Muscle layer of duodenum (tissue), 2 donors: ENCODE data around the gene TADA3.

Source experiments
- H3K27ac ChIP-seq: one replicate; pipeline ENCODE4 v1.7.0; 2013; ENCODE audit warnings: mild to moderate bottlenecking, low read length
- H3K27me3 ChIP-seq: one replicate; pipeline ENCODE4 v1.7.0; 2013; ENCODE audit warnings: low read depth, mild to moderate bottlenecking, control low read depth, low read length
- H3K36me3 ChIP-seq, 2 donors: one replicate each; pipeline ENCODE4 v1.7.0; 2013; ENCODE audit warnings: low read length in 2 of 2, control low read depth in 1 of 2, mild to moderate bottlenecking in 1 of 2; ENCODE audit not compliant: insufficient read depth in 2 of 2, control insufficient read depth in 1 of 2
- H3K4me1 ChIP-seq, 2 donors: one replicate each; pipeline ENCODE4 v1.7.0; 2013; ENCODE audit warnings: low read length in 2 of 2, mild to moderate bottlenecking in 2 of 2, control low read depth in 1 of 2, moderate library complexity in 1 of 2; ENCODE audit not compliant: insufficient read depth in 2 of 2, control insufficient read depth in 1 of 2
- H3K4me3 ChIP-seq, 2 donors: one replicate each; pipeline ENCODE4 v1.7.0; 2013; ENCODE audit warnings: low read length in 2 of 2, low read depth in 1 of 2, mild to moderate bottlenecking in 1 of 2
- H3K9me3 ChIP-seq, 2 donors: one replicate each; pipeline ENCODE4 v1.7.0; 2013; ENCODE audit warnings: low read length in 2 of 2, control low read depth in 1 of 2, mild to moderate bottlenecking in 1 of 2; ENCODE audit not compliant: control insufficient read depth in 1 of 2
- donor health status: healthy.

The TADA3 gene

DNA sequence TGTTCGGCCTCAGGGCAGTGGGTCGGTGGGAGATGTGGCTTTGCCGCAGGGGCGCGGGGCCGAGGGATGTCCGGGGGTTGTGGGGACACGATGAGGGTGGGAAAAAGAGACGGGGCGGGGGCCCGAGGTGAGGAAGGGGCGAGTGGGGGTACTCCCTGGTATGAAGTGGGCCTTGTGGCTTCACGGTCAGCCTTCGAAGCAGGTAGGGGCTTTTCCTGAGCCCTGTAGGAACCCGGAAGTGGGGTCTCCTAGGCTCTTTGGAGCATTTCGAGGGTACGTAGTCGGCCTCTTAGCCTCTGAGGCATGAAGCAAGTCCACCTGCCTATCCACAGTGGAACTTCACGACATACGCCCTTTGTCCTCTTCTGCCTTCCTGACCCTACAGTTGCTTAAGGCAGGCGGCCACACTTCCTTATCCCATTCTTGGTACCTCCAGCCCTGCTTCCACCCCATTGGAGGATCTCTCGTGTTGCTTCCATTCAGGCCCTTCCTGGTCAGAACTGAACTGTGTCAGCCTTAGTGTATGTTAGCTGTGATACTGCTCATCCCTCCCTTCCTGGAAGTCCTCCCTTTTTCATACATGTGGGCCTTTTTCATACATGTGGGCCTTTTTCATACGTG, 998 bp upstream of the TADA3 start:
- Histone ChIP-seq H3K4me3 (peak overlapping the region; percentile 97 to 98), H3K4me1 (peaks cover 5 to 41% of the 10 kb centered on the region in 2 donors), H3K27ac (peak overlapping the region; percentile 97), H3K27me3 (no peaks in the 10 kb centered on the region), H3K9me3 (no peaks in the 10 kb centered on the region), H3K36me3 (peaks cover 28 to 33% of the 10 kb centered on the region in 2 donors)

- H3K4me1 ChIP-seq, result peaks cover 5 to 41% of the 10 kb centered on the region in 2 donors
- peak overlapping the region; percentile 97 for H3K27ac ChIP-seq
- H3K36me3 ChIP-seq, result peaks cover 24 to 31% of the 10 kb centered on the region in 2 donors
- no peaks in the 10 kb centered on the region for H3K9me3 ChIP-seq
- H3K27me3 ChIP-seq, result no peaks in the 10 kb centered on the region
- H3K4me3 ChIP-seq, result peak overlapping the region; percentile 97 to 98
Observed at GRCh38 chr3:9791790-9792404, 376 bp downstream of the TADA3 start.

GRCh38 chr3:9791127-9791526, 1.1 kb downstream of the TADA3 start:
- peak overlapping the region; percentile 97 for H3K27ac ChIP-seq
- no peaks in the 10 kb centered on the region for H3K9me3 ChIP-seq
- H3K4me3 ChIP-seq, result no peak overlapping the region
- H3K36me3 ChIP-seq, result peaks cover 30 to 38% of the 10 kb centered on the region in 2 donors
- H3K27me3 ChIP-seq, result no peaks in the 10 kb centered on the region
- peaks cover 5 to 38% of the 10 kb centered on the region in 2 donors for H3K4me1 ChIP-seq

GRCh38 chr3:9787714-9788113, 4.6 kb downstream of the TADA3 start:
- Histone ChIP-seq H3K36me3 (peaks cover 51 to 64% of the 10 kb centered on the region in 2 donors), H3K27me3 (no peaks in the 10 kb centered on the region), H3K9me3 (no peaks in the 10 kb centered on the region)

GRCh38 chr3:9786825-9787669, 5.2 kb downstream of the TADA3 start:
- peaks cover 58 to 70% of the 10 kb centered on the region in 2 donors for H3K36me3 ChIP-seq
- no peaks in the 10 kb centered on the region for H3K9me3 ChIP-seq
- no peak overlapping the region for H3K4me3 ChIP-seq
- no peak overlapping the region for H3K27ac ChIP-seq
- no peaks in the 10 kb centered on the region for H3K27me3 ChIP-seq
- H3K4me1 ChIP-seq, result peaks cover 5 to 13% of the 10 kb centered on the region in 2 donors

More at GRCh38 chr3:9787714-9788113, 4.6 kb downstream of the TADA3 start:
- Histone ChIP-seq H3K4me1 (peaks cover 5 to 13% of the 10 kb centered on the region in 2 donors), H3K4me3 (no peak overlapping the region), H3K27ac (no peak overlapping the region)

GRCh38 chr3:9786209-9786739, 6.0 kb downstream of the TADA3 start:
- peaks cover 59 to 78% of the 10 kb centered on the region in 2 donors for H3K36me3 ChIP-seq
- H3K4me3 ChIP-seq, result no peak overlapping the region

GRCh38 chr3:9785602-9786001, 6.7 kb downstream of the TADA3 start:
- no peaks in the 10 kb centered on the region for H3K9me3 ChIP-seq
- H3K27me3 ChIP-seq, result no peaks in the 10 kb centered on the region
- peaks cover 59 to 81% of the 10 kb centered on the region in 2 donors for H3K36me3 ChIP-seq
- H3K4me3 ChIP-seq, result no peak overlapping the region
- H3K4me1 ChIP-seq, result peaks cover 0 to under 1% of the 10 kb centered on the region in 2 donors
- no peak overlapping the region for H3K27ac ChIP-seq

More at GRCh38 chr3:9786209-9786739, 6.0 kb downstream of the TADA3 start:
- Histone ChIP-seq H3K9me3 (no peaks in the 10 kb centered on the region), H3K4me1 (peaks cover 0 to 7% of the 10 kb centered on the region in 2 donors), H3K27me3 (no peaks in the 10 kb centered on the region), H3K27ac (no peak overlapping the region)

DNA sequence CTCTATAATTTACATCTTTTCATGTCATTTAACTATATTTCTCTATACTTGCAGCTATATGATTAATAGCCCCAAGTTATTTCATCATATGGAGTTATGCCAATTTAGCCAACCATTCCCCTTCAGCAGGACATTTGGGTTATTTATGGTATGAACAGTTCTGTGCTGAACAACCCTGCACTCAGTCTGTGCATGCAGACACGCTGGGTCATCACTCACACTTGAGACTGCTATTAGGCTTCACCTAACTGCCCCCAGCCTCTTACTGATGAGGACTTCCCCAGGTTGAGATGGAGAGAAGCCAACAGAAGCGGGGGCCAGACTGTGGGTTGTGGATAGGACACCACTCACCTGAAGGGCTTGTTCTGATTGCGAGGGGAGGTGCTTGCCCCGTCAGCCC, 7.3 kb downstream of the TADA3 start:
- no peaks in the 10 kb centered on the region for H3K27me3 ChIP-seq
- H3K27ac ChIP-seq, result no peak overlapping the region
- H3K9me3 ChIP-seq, result no peaks in the 10 kb centered on the region
- peaks cover 54 to 84% of the 10 kb centered on the region in 2 donors for H3K36me3 ChIP-seq
- no peak overlapping the region for H3K4me3 ChIP-seq
- peaks cover 0 to 5% of the 10 kb centered on the region in 2 donors for H3K4me1 ChIP-seq

DNA sequence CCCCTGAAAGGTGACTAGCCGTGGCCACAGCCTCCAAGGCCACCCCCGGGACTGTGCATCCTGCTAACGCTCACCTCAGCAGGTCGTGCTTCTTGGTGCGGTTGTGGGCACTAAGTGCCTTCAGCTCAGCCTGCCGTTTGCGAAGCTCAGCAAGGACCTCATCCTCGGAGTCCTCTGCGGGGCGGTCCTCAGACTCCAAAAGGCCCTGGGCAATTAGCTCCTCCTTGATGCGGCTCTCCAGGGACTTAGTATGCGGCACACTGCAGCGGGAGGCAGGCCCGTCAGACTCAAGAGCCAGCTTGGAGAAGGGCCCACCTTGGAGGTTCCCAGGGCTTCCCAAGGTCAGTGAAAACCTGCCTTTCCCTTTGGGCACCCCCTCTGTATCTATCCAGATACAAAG, 8.3 kb downstream of the TADA3 start:
- H3K36me3 ChIP-seq, result peaks cover 48 to 82% of the 10 kb centered on the region in 2 donors

GRCh38 chr3:9782770-9783169, 9.5 kb downstream of the TADA3 start:
- H3K36me3 ChIP-seq, result peaks cover 46 to 78% of the 10 kb centered on the region in 2 donors
- no peak overlapping the region for H3K27ac ChIP-seq
- H3K4me1 ChIP-seq, result peaks cover 12 to 20% of the 10 kb centered on the region in 2 donors
- no peaks in the 10 kb centered on the region for H3K27me3 ChIP-seq
- no peak overlapping the region for H3K4me3 ChIP-seq
- H3K9me3 ChIP-seq, result no peaks in the 10 kb centered on the region

More for the DNA sequence above, 8.3 kb downstream of the TADA3 start:
- no peak overlapping the region for H3K4me3 ChIP-seq
- no peaks in the 10 kb centered on the region for H3K9me3 ChIP-seq
- no peak overlapping the region for H3K27ac ChIP-seq
- no peaks in the 10 kb centered on the region for H3K27me3 ChIP-seq
- H3K4me1 ChIP-seq, result peaks cover 4 to 15% of the 10 kb centered on the region in 2 donors
